HG03575 (cell line): ENCODE measurements around the gene SART1.
"Not testable (repeated sequence)": the region's sequence is repeated elsewhere in the genome, so short reads cannot be mapped to it uniquely, and the experiment has no call there.

ENCODE experiments used
- ATAC-seq: cut with Tn5 transposase; IDR thresholded peaks from one replicate; pipeline ENCODE4 v1.9.1; 2021; ENCODE audit not compliant: unreplicated experiment, insufficient number of reproducible peaks, low FRiP score; ENCODE audit errors: extremely low read depth

SART1 gene

DNA sequence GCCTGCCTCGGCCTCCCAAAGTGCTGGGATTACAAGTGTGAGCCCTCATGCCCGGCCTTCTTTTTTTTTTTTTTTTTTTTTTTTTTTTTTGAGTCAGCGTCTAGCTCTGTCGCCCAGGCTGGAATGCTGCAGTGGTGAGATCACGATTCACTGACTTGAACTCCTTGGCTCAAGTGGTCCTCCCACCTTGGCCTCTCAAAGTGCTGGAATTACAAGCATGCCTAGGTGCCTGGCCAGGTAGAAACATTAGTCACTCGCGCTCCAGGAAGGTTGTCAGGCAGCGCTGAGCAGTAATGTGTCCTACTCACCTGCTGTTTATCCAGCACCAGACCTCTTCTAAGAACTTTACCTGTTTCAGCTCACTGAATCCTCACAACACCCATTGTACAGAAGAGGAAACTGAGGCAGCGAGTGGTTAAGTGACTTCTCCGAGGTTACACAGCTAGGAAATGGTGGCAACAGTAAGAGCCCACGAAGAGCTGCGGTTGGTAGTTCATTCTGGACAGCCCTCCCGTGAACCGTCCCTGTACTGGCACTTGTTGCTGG lies 49.8 kb downstream of the SART1 start:
- no peak for ATAC-seq

DNA sequence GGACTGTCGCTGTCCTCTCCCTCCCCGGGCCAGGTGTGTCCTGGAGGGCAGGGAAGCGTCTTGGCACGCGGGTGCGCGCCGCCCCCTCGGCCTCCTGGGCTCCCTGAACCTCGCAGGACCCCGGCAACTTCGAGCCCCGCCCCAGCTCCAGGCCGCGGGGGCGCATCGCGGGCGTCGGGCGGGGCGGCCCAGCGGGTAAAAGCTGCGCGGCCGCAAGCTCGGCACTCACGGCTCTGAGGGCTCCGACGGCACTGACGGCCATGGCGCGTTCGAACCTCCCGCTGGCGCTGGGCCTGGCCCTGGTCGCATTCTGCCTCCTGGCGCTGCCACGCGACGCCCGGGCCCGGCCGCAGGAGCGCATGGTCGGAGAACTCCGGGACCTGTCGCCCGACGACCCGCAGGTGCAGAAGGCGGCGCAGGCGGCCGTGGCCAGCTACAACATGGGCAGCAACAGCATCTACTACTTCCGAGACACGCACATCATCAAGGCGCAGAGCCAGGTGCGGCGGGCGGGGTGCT lies 50.3 kb downstream of the SART1 start, which contains the start of gene CST6:
Gene CST6, plus strand, starts transcription at position 224 of the 519 bp plus-strand sequence. Its CDS starts 37 bp downstream, at position 261.
- no peak for ATAC-seq

DNA sequence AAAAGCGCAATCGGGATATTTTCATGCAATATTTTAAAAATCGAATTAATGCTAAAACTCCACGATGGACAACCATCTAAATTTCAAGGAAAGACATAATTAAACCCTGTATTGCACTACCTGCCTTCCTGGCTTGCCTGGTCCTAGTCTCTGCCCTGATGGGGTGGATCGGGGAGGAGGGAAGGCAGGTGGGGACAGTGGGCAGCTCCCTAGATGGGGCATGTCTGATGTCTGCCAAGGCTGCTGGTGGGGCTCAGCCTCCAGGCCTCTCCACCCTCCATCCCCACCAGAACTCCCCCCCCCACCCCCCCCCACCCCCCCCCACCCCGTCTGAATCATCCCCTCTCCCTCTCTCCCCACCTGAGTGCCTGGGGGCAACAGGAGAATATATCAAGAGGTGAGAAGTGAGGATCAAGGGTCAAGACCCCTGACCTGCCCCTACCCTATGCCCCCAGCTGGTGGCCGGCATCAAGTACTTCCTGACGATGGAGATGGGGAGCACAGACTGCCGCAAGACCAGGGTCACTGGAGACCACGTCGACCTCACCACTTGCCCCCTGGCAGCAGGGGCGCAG lies 50.9 kb downstream of the SART1 start:
- ATAC-seq = no peak

DNA sequence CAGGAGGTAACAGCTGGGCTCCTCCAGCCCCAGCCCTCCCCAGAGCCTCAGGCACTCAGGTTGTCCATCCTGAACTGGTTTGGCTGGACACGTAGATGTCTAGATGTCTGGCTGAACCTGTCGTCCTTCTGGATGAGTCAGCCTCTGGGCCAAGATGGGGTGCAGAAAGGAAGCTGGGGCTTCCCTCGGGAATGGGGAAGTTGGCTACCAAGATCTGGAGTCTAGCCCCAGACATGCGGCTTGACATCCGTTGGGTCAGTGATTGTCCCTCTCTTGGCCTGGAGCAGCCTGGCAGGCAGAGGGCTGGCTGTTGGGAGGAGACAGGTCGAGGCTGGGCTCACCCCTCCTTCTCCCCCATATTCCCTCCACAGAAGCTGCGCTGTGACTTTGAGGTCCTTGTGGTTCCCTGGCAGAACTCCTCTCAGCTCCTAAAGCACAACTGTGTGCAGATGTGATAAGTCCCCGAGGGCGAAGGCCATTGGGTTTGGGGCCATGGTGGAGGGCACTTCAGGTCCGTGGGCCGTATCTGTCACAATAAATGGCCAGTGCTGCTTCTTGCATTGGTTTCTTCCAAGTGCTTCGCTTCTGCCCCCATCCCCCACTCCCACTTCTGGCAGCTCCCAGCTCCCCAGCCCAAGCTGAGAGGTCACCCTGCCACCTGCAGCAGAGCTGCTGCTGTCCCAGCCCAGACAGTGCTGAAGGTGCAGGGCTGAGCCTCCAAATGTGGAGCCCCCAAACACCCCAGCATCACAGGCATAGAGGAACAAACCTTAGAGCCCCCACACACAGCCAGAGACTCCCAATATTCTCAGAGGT lies 51.6 kb downstream of the SART1 start:
- ATAC-seq = no peak

DNA sequence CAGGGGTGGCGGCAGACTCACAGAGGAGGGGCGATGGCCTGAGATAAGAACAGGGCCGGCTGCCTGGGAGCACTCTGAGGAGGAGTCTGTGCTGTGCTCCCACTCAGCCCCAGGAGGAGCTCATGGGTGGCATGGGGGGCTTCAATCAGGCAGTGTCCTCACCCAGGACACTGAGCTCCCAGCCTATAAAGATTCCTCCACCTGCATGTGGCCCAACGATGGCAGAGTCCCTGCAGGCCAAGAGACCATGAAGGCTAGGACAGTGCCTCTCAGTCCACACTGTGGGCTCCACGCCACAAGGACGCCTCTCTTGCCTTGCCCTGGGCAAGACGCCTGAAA lies 52.2 kb downstream of the SART1 start:
- ATAC-seq = no peak

DNA sequence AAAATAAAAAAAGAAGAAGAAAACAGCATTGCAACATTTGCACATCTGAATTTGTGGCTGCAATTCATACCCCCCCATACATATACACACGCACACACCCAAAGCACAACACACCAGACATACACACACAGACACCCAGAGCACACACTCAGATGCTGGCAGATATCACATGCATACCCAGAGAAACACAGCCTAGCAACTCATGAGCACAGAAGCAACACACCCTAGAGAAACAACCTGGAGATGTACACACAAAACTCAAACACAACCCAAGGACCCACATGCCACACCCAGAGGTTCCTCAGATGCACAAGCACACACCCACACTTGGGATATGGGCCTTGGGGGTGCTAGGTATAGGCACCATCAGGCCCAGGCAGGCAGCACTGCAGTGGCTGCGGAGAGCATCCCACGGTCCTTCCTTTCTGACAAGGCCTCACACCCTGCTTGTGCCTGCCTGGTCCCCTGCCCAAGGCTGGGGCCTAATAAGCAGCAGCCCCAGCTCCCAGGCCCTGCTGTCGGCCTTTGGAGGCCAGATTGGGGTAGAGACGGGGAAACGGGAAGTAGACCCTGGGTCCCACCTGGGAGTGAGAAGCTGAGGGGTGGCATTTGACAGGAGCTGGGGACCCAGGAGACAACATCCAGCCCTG lies 53.4 kb downstream of the SART1 start:
- no peak for ATAC-seq

DNA sequence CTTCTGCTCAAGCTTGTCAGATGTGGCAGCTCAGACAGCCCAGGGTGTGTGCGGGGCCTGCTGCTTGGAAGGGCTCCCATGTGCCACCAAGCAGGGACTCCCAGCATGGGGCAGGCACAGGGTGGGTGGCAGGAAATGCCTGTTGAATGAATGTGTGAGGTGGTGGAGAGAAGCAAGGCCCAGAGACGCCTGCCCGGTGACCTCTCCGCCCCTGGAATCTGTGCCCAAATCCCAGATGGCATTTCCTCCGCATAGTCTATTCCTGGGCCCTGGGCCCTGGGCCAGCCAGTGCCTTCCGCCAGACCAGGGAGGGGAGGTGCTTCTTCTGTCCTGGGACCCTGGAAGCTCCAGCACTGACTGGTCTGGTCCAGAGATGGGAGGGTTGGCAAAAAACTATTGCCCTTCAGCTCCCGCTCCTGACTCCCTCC lies 53.9 kb downstream of the SART1 start:
- no peak for ATAC-seq

DNA sequence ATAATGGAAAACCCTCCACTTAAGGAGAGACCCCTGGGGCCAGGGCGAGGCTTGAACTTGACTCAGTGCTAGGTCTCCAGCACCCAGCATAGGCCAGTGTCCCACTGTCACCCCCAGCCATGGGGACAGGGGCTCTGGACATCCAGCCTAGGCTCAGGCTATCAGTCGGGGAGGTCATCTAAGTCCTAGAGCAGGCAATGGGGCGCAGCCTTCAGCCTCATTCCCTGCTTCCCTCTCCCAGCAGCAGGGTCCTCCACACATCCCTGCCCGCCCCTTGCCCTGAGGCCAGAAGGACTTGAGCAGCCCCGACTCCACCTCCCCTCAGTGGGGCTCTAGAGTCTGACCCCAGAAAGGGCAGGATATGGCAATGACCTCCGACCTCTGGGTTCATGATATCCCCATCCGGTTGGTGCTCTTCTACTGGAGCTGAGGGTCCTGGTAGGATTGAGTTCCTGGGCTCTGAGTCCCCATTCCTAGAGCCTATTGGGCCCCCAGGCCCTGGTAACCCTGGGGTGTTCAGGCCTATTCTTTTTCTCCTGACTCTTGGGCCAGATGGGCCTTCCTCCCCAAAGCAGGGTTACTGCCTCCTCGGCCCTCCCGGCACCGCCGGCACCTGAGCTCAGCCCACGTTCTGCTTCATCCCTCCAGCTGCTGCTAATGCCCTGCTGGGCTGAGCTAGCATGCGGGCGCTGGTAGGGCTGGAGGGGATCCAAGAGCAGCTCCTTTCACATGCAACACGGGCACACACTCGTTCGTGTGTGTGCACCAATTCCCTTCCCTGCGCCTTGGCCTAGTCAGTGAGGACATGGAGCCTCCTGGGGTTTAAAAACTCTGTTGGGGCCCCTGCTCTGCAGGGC lies 54.6 kb downstream of the SART1 start:
- no peak for ATAC-seq

DNA sequence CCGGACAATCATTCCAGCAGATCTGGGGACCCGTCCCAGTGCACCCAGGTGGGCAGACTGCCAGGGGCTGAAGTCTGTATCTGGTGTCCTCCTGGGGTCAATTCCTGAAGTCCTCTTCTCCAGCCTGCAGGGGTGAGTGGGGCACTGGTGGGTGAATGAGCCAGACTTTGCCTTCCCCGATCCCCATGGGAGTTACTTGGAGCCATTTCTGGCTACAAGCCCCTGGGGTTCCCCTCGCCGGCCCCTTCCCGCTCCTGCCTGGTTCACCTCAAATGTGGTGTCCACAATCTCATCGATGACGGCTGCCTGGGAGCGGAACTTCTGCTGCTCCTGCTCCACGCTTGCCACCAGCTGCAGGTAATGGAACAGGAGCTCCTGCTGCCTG lies 55.3 kb downstream of the SART1 start:
- ATAC-seq = no peak

DNA sequence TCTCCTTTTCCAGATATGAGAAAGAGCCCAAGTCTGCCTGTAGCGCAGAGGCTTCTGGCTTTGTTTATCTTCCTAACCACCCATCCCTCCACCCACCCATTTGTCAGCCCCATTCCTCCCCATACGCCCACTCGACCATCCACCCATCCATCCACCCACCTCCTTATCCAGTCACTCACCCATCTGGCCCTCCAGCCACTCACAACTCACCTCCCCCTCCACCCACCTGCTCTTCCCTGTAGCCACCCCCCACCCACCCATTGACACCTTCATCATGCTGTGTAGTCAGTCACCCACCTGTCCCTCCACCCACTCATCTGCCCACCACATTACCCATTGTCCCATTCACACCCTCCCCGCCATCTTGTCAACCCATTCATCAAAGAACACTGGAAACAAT lies 55.8 kb downstream of the SART1 start:
- no peak for ATAC-seq

DNA sequence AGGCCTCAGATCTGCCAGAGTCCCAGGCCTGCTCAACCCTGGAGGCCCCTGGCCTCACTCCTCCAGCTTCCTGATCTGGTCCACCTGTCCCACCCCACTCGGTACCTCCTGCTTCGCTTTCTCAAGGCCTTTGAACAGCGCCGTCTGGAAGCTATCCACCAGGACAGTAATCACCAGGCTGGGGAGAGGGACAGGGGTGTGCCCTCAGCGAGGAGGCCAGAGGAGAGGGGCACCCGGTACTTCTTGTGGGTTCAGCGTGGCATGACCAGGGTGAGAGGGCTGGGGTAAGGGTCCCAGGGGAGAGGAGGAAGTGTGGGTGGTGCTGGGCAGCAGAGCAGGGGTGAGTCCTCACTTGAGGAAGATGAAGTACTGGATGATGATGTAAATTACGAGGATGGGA lies 58.7 kb downstream of the SART1 start:
- no peak for ATAC-seq

DNA sequence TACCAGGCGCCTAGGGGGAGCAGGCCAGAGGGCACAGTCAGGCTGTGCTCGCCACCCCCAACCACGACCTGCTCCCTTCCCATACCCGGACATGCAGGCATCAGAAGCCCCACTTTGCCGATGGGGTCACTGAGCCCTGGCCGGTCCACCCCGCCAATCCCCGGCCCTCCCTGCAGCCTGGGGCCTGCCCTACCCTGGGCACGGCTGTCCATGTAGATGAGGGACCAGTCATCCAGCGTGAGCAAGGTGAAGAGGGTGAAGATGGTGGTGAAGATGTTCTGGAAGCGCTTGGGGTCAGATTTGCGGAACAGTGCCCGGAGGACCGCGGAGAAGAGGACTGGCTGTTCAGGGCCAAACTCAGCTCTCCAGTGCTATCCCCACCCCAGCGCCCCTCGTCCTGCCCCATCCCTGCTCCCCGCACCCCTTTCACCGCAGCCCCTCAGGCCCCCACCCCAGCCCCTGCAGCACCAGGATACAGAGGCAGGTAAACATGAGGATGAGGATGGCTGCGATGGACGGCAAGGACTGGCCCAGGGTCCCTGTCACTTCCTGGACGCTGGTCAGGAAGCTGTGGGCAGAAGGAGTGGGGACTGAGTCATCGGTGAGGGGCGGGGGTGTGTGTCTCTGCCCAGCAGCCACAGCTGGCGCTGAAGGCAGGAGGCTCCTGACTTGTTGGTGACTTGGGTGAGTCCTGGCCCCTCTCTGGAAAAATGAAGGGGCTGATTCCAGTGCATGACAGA lies 59.3 kb downstream of the SART1 start:
- ATAC-seq = no peak

DNA sequence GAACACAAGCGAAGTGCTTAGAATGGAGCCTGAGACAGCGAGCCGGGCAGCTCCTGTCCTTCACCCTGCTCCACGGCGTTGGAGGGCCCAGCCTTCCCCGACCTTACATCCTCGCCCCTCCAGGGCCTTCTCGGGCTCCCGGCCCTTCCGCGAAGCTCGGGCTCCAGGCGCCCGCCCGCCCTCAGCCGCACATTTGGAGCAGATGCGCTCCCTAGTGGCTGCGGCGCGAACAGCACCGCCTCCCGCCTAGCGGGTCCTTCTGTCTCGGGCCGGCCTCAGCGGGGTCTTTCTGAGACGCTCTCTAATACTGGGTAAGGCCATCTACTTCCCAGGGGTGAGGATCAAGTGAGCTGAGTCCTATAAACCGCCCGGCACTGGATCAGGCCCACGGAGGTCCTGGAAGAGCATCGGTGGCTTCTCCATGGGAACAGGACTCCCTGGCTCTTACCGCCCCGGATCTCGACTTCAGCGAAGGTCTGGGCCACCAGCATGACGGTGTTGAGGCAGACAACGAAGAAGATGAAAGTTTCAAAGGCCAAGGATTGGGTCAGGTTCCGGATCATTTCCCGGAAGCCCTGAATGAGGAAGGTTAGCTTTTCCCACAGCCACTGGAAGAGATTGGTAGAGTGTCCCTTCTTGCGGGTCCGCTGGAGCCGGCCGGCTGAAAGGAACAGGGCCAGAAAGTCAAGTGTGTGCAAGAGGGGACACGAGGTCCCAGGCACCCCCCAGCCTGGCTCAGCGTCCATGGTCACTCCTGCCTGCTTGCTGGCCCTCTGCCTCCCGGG lies 61.1 kb downstream of the SART1 start:
- ATAC-seq = no peak

DNA sequence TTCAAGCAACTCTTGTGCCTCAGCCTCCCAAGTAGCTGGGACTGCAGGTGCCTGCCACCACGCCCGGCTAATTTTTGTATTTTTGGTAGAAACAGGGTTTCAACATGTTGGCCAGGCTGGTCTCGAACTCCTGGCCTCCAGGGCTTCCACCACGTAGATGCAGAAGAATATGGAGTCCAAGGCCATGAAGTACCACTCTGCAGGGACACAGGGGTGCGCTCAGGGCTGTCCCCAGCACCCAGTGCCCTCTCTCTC lies 61.6 kb downstream of the SART1 start:
- ATAC-seq = not testable (repeated sequence)

DNA sequence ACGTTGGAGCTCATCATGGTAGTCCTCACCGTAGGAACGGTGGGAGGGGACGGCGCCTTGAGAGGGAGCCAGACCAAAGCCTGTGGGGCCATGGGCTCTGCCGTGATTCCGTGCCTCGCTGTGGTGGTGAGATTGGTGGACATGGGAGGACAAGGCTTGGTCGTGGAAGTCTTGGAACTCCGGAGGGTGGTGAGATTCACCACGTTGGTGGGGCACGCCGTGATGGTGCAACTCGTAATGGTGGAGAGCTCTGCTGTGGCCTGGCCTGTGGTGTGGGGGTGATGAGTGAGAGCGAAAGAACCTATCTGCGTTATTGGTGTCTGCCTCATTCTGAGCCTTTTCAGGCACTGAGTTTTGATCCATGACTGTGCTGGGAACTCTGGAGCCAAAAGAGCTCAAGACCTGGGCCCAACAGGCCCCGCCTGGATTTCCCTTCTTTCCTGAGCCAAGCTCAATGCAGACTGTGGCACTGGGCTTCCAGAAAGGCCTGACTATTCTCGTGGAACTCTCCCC lies 64.5 kb downstream of the SART1 start, which contains the start of gene CATSPER1:
Gene CATSPER1, minus strand, starts transcription at position 463 of the 513 bp plus-strand sequence. Its CDS starts 100 bp downstream, at position 363.
- ATAC-seq = no peak
